ENCODE results near the gene MAPK7.

The MAPK7 gene

DNA sequence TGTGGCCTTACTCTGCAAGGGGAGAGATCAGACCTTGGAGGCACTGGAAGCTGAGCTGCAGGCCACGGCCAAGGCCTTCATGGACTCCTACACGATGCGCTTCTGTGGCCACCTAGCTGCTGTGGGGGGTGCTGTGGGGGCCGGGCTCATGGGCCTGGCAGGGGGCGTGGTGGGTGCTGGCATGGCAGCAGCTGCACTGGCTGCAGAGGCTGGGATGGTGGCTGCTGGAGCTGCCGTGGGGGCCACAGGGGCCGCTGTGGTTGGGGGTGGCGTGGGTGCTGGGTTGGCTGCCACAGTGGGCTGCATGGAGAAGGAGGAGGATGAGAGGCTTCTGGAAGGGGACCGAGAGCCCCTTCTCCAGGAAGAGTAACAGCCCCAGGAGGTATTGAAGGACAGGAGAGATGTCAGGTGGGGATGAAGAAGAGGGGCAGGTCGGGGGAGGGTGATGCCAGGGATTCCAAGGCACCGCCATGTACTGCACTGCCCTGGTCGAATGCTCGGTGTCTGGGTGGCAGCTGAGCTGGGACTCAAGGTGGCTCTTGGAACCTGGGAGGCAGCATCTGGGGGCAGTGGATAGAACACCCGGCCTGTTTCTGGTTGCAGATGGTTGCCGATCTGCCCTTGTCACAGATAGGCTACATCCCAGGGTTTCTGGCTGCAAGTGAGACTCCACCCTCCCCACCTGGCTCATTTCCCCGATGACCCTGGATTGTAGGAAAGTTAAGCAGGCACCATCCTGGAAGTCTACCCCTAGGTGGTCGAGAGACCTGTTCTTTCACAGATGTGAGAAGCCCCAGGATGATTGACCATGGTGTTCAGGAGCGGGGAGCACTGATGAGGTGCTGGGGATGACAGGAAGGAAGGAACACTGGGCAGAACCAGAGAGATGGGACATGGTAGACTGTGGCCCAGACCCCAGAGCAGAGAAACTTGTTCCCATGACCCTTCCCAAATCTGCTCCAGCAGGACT, 37.8 kb downstream of the MAPK7 start:
- no peak for DNase-seq (ENCODE audit: low read depth in 2 of 2)

DNA sequence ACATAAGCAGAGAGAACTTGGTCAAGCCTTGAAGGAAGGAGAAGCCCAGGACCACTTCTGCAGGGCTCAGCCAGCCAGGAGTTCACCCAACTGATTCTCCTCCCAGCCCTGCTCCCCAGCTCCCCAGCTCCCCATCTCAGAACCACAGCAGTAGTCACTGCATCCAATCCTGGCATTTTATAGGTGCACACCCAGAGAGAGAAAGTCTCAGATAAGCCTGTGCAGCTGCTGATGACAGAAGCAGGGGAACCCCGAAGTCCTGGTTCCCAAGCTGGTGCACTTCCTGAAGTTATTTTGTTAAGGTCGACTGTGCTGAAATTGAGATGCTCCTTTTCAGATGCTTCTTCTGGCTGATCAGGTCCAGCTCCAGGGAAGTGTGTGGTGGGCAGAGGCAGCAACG, 39.3 kb downstream of the MAPK7 start:
- no peak for DNase-seq (ENCODE audit: low read depth in 2 of 2)

DNA sequence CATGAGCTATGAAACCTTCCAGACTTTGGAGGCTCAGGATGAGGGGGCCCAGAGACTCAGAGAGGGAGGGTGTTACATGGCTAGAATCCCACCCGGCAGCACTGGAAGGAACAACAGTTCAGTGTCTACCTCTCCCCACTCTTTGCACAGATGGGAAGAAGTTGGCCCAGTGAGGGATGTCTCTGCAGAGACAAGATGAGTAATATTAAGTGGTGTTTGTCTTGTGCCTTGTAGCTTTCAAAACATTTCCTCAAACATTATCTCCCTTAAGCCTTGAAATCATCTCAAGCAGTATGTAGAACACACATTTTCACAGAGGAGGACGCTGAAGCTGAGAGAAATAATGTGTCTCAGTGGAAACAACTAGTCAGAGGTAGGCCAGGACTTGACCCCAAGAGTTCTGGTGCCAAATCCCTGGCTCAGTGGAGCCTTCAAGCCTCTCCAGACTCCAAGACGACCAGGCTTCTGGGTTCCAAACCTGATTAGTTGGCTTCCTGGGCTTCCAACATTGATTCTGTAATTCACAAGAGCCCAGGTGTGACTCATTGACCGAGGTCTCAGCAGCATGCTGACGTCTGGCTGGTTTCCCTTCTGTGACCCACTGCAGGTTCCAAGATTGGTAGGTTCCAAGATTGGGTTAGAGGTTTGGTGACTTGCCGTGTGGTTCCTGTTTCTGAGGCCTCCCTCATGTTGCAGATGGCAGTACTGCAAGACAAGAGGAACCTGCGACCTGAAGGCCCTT, 40.1 kb downstream of the MAPK7 start:
- DNase-seq (ENCODE audit: low read depth in 2 of 2), result no peak

DNA sequence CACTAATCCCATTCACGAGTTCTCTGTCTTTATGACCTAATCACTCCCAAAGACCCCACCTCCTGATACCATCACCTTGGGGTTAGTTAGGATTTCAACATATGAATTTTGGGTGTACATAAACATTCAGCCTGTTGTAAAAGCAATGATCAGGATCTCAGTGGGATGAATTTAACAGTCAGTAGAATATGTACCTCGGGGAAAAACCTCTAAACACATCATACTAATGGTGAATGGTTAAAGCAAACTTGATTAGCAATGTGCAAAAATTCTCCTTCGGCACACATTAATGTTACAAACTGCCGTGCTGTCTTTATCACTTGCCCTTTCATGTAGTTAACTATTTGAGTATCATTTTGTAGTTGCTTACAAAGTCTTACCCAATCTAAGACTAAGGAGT, 42.9 kb downstream of the MAPK7 start:
- DNase-seq (ENCODE audit: low read depth in 2 of 2), result no peak

DNA sequence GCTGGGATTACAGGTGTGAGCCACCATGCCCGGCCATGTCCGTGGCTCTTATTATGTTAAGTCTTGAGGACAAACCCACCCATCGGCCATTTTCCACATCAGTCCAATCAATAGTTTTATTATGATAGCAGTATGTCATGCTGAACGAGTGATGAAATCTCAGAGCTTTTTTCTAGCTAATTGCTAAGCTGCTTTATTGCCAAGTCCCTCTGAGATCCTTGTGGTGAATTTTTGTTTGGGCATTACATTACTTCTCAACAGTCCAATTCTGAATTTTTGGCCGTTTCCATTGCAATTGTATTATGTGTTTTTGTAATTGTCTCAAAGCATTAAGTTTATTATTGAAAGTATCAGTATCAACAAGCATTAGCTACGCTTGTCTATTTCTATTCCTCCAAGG, 43.6 kb downstream of the MAPK7 start:
- no peak for DNase-seq (ENCODE audit: low read depth in 2 of 2)

GRCh38 chr17:19424934-19425868, 46.9 kb downstream of the MAPK7 start:
- DNase-seq (ENCODE audit: low read depth in 2 of 2), result no peak

DNA sequence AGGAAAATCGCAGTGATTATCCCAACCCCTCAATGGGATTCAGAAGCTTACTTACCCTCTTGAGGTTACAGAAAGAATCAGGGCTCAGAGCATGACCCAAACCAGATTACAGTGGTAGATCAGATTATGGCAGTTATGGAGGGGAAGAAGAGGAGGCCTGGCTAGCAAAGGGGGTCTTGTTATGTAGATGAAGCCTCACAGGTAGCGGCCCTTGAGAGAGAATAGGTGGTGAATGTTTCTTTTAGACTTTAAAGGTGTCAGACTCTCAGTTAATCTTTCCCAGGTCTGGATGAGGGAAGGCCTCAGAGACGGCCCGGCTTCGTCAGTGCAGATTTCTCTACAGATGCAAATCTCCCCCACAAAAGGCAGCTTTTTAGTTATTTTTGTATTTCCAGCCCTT, 48.3 kb downstream of the MAPK7 start:
- no peak for DNase-seq (ENCODE audit: low read depth in 2 of 2)

DNA sequence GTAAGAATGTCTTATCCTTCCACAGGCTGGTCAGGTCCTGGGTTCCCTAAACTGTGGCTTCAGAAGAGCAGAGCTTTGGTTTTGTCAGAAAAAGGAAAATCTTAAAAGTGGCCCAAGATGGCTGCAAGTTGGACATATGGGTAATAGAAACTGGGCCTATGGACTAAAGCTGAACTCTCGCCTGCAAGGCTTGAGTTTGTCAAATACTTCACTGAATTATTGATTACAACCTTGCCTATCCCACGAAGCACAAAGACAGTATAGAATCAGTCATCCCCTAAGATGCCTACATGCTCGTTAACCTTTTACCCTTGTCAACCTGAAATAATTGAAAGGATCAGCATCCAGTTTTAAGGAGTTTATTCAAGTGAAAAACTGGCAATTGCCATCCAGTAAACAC, 53.4 kb downstream of the MAPK7 start:
- DNase-seq (ENCODE audit: low read depth in 2 of 2), result no peak
